ENCODE results near the gene NOP10. TPM values are rescaled to one million over a fixed set of nuclear protein-coding genes. Genes with fewer than 3 reads are reported as not detected.

NOP10 gene
- total and polyA plus RNA-seq, 2 of the 13 experiments (the other 11 are each of a cell fraction or from before 2014, with no cell fraction given) = 239 to 369 TPM

DNA sequence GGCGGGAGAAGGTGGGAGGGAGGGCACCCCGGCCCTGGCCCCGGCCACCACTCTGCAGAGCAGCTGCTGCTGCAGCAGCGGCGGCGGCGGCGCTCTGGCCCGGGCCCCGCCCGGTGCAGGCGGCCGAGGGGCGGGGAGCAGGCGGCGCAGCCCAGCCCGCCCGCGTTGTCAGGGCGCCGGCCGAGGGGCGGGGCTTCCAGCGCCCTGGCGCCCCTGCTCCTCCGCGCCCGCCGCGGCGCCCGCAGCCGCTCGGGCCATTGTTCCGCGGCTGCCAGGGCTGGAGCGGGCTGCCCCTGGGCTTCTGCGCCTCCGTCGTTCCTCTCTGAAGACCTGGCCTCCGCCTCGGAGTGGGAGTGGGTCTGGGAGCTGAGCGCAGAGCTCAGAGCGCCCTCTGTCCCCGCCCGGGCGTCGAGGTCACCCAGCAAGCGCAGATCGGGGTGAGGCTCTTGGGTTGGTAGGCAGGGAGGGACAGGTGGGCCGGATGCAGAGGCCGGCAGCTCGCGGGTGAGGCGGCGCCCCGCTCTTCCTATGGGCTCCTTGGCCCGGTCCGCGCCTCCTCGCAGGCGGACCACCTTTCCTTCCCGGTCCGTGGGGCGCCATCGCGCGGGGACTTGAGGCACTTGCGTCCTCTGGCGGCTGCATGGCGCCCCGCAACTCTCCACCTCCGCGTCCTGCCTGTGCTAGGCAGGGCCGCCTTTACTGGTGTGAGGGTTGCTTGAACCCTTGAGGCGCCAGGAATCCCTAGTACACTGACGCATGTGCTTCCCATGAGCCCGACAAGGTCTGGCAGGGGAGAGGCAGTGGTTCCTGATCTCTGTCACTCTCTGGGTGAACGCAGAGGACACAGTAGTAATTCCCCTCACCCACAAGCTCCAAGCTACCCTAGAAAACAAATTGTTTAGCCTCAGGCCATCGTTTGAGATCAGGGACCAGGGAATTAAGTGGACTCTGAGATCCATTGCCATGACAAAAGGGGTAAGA, 24.5 kb upstream of the NOP10 start, which contains the start of gene LPCAT4 (continued):
- TF ChIP-seq, protein P1, sequence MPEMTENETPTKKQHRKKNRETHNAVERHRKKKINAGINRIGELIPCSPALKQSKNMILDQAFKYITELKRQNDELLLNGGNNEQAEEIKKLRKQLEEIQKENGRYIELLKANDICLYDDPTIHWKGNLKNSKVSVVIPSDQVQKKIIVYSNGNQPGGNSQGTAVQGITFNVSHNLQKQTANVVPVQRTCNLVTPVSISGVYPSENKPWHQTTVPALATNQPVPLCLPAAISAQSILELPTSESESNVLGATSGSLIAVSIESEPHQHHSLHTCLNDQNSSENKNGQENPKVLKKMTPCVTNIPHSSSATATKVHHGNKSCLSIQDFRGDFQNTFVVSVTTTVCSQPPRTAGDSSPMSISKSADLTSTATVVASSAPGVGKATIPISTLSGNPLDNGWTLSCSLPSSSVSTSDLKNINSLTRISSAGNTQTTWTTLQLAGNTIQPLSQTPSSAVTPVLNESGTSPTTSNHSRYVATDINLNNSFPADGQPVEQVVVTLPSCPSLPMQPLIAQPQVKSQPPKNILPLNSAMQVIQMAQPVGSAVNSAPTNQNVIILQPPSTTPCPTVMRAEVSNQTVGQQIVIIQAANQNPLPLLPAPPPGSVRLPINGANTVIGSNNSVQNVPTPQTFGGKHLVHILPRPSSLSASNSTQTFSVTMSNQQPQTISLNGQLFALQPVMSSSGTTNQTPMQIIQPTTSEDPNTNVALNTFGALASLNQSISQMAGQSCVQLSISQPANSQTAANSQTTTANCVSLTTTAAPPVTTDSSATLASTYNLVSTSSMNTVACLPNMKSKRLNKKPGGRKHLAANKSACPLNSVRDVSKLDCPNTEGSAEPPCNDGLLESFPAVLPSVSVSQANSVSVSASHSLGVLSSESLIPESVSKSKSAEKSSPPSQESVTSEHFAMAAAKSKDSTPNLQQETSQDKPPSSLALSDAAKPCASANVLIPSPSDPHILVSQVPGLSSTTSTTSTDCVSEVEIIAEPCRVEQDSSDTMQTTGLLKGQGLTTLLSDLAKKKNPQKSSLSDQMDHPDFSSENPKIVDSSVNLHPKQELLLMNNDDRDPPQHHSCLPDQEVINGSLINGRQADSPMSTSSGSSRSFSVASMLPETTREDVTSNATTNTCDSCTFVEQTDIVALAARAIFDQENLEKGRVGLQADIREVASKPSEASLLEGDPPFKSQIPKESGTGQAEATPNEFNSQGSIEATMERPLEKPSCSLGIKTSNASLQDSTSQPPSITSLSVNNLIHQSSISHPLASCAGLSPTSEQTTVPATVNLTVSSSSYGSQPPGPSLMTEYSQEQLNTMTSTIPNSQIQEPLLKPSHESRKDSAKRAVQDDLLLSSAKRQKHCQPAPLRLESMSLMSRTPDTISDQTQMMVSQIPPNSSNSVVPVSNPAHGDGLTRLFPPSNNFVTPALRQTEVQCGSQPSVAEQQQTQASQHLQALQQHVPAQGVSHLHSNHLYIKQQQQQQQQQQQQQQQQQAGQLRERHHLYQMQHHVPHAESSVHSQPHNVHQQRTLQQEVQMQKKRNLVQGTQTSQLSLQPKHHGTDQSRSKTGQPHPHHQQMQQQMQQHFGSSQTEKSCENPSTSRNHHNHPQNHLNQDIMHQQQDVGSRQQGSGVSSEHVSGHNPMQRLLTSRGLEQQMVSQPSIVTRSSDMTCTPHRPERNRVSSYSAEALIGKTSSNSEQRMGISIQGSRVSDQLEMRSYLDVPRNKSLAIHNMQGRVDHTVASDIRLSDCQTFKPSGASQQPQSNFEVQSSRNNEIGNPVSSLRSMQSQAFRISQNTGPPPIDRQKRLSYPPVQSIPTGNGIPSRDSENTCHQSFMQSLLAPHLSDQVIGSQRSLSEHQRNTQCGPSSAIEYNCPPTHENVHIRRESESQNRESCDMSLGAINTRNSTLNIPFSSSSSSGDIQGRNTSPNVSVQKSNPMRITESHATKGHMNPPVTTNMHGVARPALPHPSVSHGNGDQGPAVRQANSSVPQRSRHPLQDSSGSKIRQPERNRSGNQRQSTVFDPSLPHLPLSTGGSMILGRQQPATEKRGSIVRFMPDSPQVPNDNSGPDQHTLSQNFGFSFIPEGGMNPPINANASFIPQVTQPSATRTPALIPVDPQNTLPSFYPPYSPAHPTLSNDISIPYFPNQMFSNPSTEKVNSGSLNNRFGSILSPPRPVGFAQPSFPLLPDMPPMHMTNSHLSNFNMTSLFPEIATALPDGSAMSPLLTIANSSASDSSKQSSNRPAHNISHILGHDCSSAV (CRISPR knock-in tag; IDR thresholded peaks at IDR 0.05; ENCODE audit: borderline replicate concordance) = no peak
- TF ChIP-seq XBP1 (CRISPR knock-in tag; IDR thresholded peaks at IDR 0.05) (no peak), SMARCE1 (IDR thresholded peaks at IDR 0.05; ENCODE audit: borderline replicate concordance) (no peak), MEIS1 (CRISPR knock-in tag; IDR thresholded peaks at IDR 0.05; ENCODE audit: borderline replicate concordance) (no peak), CC2D1A (CRISPR knock-in tag; IDR thresholded peaks at IDR 0.05) (0 out of 2 replicates have a peak, but pooled peaks have one; percentile 41), ZBTB42 (CRISPR knock-in tag; IDR thresholded peaks at IDR 0.05) (peak; percentile 83; the same call in 1 of the 2 replicates), SOX13 (IDR thresholded peaks at IDR 0.05) (no peak), SOX13 (CRISPR knock-in tag; conservative IDR thresholded peaks at IDR 0.05 in 1 of 2, IDR thresholded peaks at IDR 0.05 in 1 of 2) (0 out of 4 replicates have a peak, but pooled peaks of 1 of the 2 experiments have one; percentile 18), ZNF556 (CRISPR knock-in tag; IDR thresholded peaks at IDR 0.05; ENCODE audit: borderline replicate concordance) (peak; percentile 72; the same call in 1 of the 2 replicates), MED1 (CRISPR knock-in tag; IDR thresholded peaks at IDR 0.05) (no peak; the same call in none of the 2 replicates)
- TF ChIP-seq, protein P2, sequence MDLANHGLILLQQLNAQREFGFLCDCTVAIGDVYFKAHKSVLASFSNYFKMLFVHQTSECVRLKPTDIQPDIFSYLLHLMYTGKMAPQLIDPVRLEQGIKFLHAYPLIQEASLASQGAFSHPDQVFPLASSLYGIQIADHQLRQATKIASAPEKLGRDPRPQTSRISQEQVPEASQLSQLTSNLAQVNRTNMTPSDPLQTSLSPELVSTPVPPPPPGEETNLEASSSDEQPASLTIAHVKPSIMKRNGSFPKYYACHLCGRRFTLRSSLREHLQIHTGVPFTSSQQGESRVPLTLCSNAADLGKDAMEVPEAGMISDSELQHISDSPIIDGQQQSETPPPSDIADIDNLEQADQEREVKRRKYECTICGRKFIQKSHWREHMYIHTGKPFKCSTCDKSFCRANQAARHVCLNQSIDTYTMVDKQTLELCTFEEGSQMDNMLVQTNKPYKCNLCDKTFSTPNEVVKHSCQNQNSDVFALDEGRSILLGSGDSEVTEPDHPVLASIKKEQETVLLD (CRISPR knock-in tag; IDR thresholded peaks at IDR 0.05; ENCODE audit: low read depth) = 0 out of 2 replicates have a peak, but pooled peaks have one; percentile 63
- TF ChIP-seq, protein P3, sequence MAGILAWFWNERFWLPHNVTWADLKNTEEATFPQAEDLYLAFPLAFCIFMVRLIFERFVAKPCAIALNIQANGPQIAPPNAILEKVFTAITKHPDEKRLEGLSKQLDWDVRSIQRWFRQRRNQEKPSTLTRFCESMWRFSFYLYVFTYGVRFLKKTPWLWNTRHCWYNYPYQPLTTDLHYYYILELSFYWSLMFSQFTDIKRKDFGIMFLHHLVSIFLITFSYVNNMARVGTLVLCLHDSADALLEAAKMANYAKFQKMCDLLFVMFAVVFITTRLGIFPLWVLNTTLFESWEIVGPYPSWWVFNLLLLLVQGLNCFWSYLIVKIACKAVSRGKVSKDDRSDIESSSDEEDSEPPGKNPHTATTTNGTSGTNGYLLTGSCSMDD (CRISPR knock-in tag; IDR thresholded peaks at IDR 0.05) = no peak
